HEK293 (cell line): Measurements from ENCODE around the gene CFAP20.

Experiments
- ZNF677 ChIP-seq: fragments of 450-650 bp; IDR thresholded peaks from 2 replicates; pipeline ENCODE4 v1.5.0; 2018; ENCODE audit warnings: missing biosample characterization, mild to moderate bottlenecking, missing genetic modification characterization, moderate library complexity
- TF ChIP-seq, protein P1 (sequence below): fragments of 450-650 bp; IDR thresholded peaks from 2 replicates; pipeline ENCODE4 v1.5.1; 2018; ENCODE audit warnings: missing biosample characterization, missing genetic modification characterization

DNA sequence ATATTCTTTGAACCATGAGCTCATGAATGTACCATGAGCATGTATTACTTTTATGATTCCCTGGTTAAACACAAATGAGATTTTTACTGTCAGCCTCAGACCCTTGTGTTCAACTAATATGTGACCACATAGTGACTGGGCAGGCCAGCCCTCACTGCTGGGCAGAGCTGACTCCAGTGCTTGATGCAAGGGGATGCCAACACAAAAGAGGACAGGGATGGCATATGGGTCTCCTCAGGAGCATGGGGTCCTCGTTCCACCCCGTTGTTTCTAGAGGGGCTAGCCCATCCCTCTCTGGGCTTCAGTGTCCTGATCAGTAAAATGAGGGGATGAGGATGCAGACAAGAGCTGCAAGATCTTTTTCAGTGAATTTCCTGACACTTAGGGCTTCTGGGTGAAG is 19.3 kb downstream of the CFAP20 start:
- TF ChIP-seq, protein P1, sequence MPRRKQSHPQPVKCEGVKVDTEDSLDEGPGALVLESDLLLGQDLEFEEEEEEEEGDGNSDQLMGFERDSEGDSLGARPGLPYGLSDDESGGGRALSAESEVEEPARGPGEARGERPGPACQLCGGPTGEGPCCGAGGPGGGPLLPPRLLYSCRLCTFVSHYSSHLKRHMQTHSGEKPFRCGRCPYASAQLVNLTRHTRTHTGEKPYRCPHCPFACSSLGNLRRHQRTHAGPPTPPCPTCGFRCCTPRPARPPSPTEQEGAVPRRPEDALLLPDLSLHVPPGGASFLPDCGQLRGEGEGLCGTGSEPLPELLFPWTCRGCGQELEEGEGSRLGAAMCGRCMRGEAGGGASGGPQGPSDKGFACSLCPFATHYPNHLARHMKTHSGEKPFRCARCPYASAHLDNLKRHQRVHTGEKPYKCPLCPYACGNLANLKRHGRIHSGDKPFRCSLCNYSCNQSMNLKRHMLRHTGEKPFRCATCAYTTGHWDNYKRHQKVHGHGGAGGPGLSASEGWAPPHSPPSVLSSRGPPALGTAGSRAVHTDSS (tag by site-specific recombination): no peak
- no peak for TF ChIP-seq ZNF677 (tag by site-specific recombination)
